SK-N-SH (cell line): ENCODE measurements around the gene G3BP1. TPM values are rescaled to one million over a fixed set of nuclear protein-coding genes. Genes with fewer than 3 reads are reported as not detected.

Source experiments
- CTCF ChIA-PET: fragments of 300-600, 350-600 bp; formaldehyde crosslinking; extraction: SDS; loops from one replicate; lab custom pipeline; 2021; lab: Yijun Ruan, JAX
- POLR2A ChIA-PET: fragments of 350-600 bp; sonication (Branson Sonifier 250); formaldehyde crosslinking; extraction: SDS; loops from one replicate; lab custom pipeline; 2020; ENCODE audit warnings: antibody characterized with exemption, inconsistent platforms; lab: Yijun Ruan, JAX
- DNase-seq: peaks from one replicate; pipeline ENCODE4 v3.0.0; 2012
- H2AFZ ChIP-seq: fragments of 200-600 bp; sonication (generic); 2 replicates; pipeline ENCODE4 v1.8.1; 2016; ENCODE audit warnings: antibody characterized with exemption, mild to moderate bottlenecking, low read depth
- H3F3A ChIP-seq: fragments of 200-600 bp; sonication (generic); replicated peaks from 2 replicates; pipeline ENCODE3; 2016; ENCODE audit warnings: antibody characterized with exemption, mild to moderate bottlenecking; ENCODE audit not compliant: insufficient read depth
- H3K27ac ChIP-seq, 2 experiments: fragments of 200-500 bp in 1 of 2; fragments of 200-600 bp in 1 of 2; sonication (Bioruptor generic) in 1 of 2; sonication (generic), shearing (Covaris generic) in 1 of 2; 2 replicates each; pipeline versions ENCODE4 v1.5.1 to v1.6.1; 2014 to 2016; ENCODE audit warnings: low read depth in 2 of 2, inconsistent platforms in 1 of 2, low read length in 1 of 2, mild to moderate bottlenecking in 1 of 2, mixed read lengths in 1 of 2
- H3K27me3 ChIP-seq: fragments of 200-600 bp; sonication (generic), shearing (Covaris generic); 2 replicates; pipeline ENCODE4 v1.6.1; 2016; ENCODE audit warnings: mixed run types; ENCODE audit not compliant: insufficient read depth
- H3K36me3 ChIP-seq, 2 experiments: fragments of 200-500 bp in 1 of 2; fragments of 200-600 bp in 1 of 2; sonication (Bioruptor generic) in 1 of 2; sonication (generic) in 1 of 2; replicated peaks in 1 of 2; 2 replicates each; pipeline versions ENCODE3 to v1.5.1; 2014 to 2016; ENCODE audit warnings: low read length in 1 of 2, mild to moderate bottlenecking in 1 of 2; ENCODE audit not compliant: insufficient read depth in 2 of 2, control insufficient read depth in 1 of 2
- H3K4me1 ChIP-seq, 2 experiments: fragments of 200-500 bp in 1 of 2; fragments of 200-600 bp in 1 of 2; sonication (Bioruptor generic) in 1 of 2; sonication (generic), shearing (Covaris generic) in 1 of 2; 2 replicates each; pipeline versions ENCODE4 v1.5.1 to v1.6.1; 2014 to 2016; ENCODE audit warnings: low read depth in 1 of 2, low read length in 1 of 2, mixed run types in 1 of 2; ENCODE audit not compliant: insufficient read depth in 2 of 2, control insufficient read depth in 1 of 2
- H3K4me2 ChIP-seq: fragments of 200-600 bp; sonication (generic), shearing (Covaris generic); 2 replicates; pipeline ENCODE4 v1.6.1; 2017; ENCODE audit warnings: mixed run types
- H3K4me3 ChIP-seq, 2 experiments: fragments of 200-500 bp in 1 of 2; fragments of 200-600 bp in 1 of 2; sonication (Bioruptor generic) in 1 of 2; sonication (generic), shearing (Covaris generic) in 1 of 2; 2 replicates each; pipeline versions ENCODE4 v1.5.1 to v1.8.1; 2014 to 2016; ENCODE audit warnings: low read depth in 2 of 2, inconsistent platforms in 1 of 2, low read length in 1 of 2, mild to moderate bottlenecking in 1 of 2, mixed read lengths in 1 of 2, moderate library complexity in 1 of 2
- H3K79me2 ChIP-seq: fragments of 200-600 bp; sonication (generic); 2 replicates; pipeline ENCODE4 v1.8.1; 2017; ENCODE audit warnings: mild to moderate bottlenecking; ENCODE audit not compliant: insufficient read depth
- H3K9ac ChIP-seq: fragments of 200-600 bp; sonication (generic); 2 replicates; pipeline ENCODE4 v1.6.1; 2017; ENCODE audit warnings: mixed run types
- H3K9me2 ChIP-seq: fragments of 200-600 bp; sonication (generic); 2 replicates; pipeline ENCODE4 v1.6.1; 2017; ENCODE audit warnings: mixed run types
- H3K9me3 ChIP-seq: fragments of 200-600 bp; sonication (generic); 2 replicates; pipeline ENCODE4 v1.6.1; 2017; ENCODE audit warnings: mixed run types, mild to moderate bottlenecking, moderate library complexity
- H4K20me1 ChIP-seq: fragments of 200-600 bp; sonication (generic); 2 replicates; pipeline ENCODE4 v1.6.1; 2017; ENCODE audit warnings: mild to moderate bottlenecking, mixed run types; ENCODE audit not compliant: insufficient read depth
- ELF1 ChIP-seq: IDR thresholded peaks from 2 replicates; pipeline ENCODE4 v1.4.0; 2012
- EZH2phosphoT487 ChIP-seq: fragments of 200-600 bp; sonication (generic); IDR thresholded peaks from 2 replicates; pipeline ENCODE4 v1.6.1; 2017; ENCODE audit warnings: low read depth, mixed run types, mild to moderate bottlenecking, antibody characterized with exemption, moderate library complexity, borderline replicate concordance
- GABPA ChIP-seq: IDR thresholded peaks from 2 replicates; pipeline ENCODE4 v1.4.0; 2012; ENCODE audit warnings: low read depth, mild to moderate bottlenecking
- MAX ChIP-seq: IDR thresholded peaks from 2 replicates; pipeline ENCODE4 v1.4.0; 2012; ENCODE audit warnings: low read depth
- PBX3 ChIP-seq: IDR thresholded peaks from 2 replicates; pipeline ENCODE4; 2012
- POLR2AphosphoS5 ChIP-seq: IDR thresholded peaks from 2 replicates; pipeline ENCODE4 v1.6.1; 2012; ENCODE audit warnings: low read depth, low read length
- RCOR1 ChIP-seq: fragments of 150-350 bp; IDR thresholded peaks from 2 replicates; pipeline ENCODE4 v1.6.1; 2017; ENCODE audit warnings: antibody characterized with exemption, low read length
- REST ChIP-seq: IDR thresholded peaks from 2 replicates; pipeline ENCODE4 v1.6.1; 2012; ENCODE audit warnings: mild to moderate bottlenecking, low read depth, low read length, moderate library complexity
- RFX5 ChIP-seq: IDR thresholded peaks from 2 replicates; pipeline ENCODE4 v1.6.1; 2012; ENCODE audit warnings: mild to moderate bottlenecking, improper control_type of control experiment, low read length
- SMC3 ChIP-seq: IDR thresholded peaks from 2 replicates; pipeline ENCODE4 v1.6.1; 2012; ENCODE audit warnings: low read depth, low read length, improper control_type of control experiment
- TAF1 ChIP-seq: IDR thresholded peaks from 2 replicates; pipeline ENCODE4 v1.6.1; 2012; ENCODE audit warnings: low read depth, mild to moderate bottlenecking, low read length, moderate library complexity, borderline replicate concordance
- TCF12 ChIP-seq: IDR thresholded peaks from 2 replicates; pipeline ENCODE4 v1.4.0; 2012
- USF2 ChIP-seq: fragments of 150-350 bp; IDR thresholded peaks from 2 replicates; pipeline ENCODE4 v1.6.1; 2017; ENCODE audit warnings: antibody characterized with exemption, low read length, low read depth, borderline replicate concordance
- YY1 ChIP-seq: IDR thresholded peaks from 2 replicates; pipeline ENCODE4 v1.4.0; 2012; ENCODE audit warnings: low read depth, mild to moderate bottlenecking
- WGBS: methylation state at CpG from one replicate; pipeline ENCODE4 v1.1.6; 2017; ENCODE audit warnings: low lambda C conversion rate; 5-methylcytosine and 5-hydroxymethylcytosine counted together
- polyA plus RNA-seq, 3 experiments: library from polyadenylated mRNA; depleted of rRNA; stranded (reverse); fragments of >200 nt; gene quantifications; 2 replicates each; pipeline ENCODE4 v1.2.3, GENCODE V29; 2012

G3BP1 gene
- polyA plus RNA-seq, 1 of the 3 experiments (the other 2 are of a cell fraction), result 21.7 TPM

- no peak overlapping the region for H3K4me2 ChIP-seq
- no peaks in the 10 kb centered on the region for H4K20me1 ChIP-seq
- CTCF ChIA-PET, result interaction anchor here (0.6 to 5.2 kb wide), 3 partner anchors 104 to 323 kb away, joined by 3 to 28 read pairs (median 5); partner anchors contain the start of gene GLRA1
- TF ChIP-seq GABPA, result no peak
- TF ChIP-seq POLR2AphosphoS5, result 0 out of 2 replicates have a peak, but pooled peaks have one; percentile 1
- no peaks in the 10 kb centered on the region for H3K79me2 ChIP-seq
- no peak overlapping the region for H3K4me3 ChIP-seq
- H3K9ac ChIP-seq, result no peak overlapping the region
- no peak overlapping the region for H2AFZ ChIP-seq
- POLR2A ChIA-PET, result no interaction called here
- no peaks in the 10 kb centered on the region for H3K9me2 ChIP-seq
- 94% methylated on average over 3 of the region's 3 CpGs for WGBS
- H3K27me3 ChIP-seq, result no peaks in the 10 kb centered on the region
- no peak for DNase-seq
- H3F3A ChIP-seq, result peaks cover 9% of the 10 kb centered on the region
- H3K36me3 ChIP-seq, result peaks cover 9 to 23% of the 10 kb centered on the region in 2 experiments
- H3K9me3 ChIP-seq, result no peaks in the 10 kb centered on the region
- H3K4me1 ChIP-seq, result no peaks in the 10 kb centered on the region; a peak in 1 of 4 replicates
- no peak overlapping the region for H3K27ac ChIP-seq
Observed at GRCh38 chr5:151820271-151820670, 48.5 kb downstream of the G3BP1 start.

GRCh38 chr5:151820903-151821302, 49.1 kb downstream of the G3BP1 start:
- POLR2A ChIA-PET, result no interaction called here
- no peak overlapping the region for H3K4me2 ChIP-seq
- H3K27ac ChIP-seq, result no peak overlapping the region
- no peaks in the 10 kb centered on the region for H4K20me1 ChIP-seq
- no peak for TF ChIP-seq RFX5
- no peak for TF ChIP-seq YY1
- no peak for TF ChIP-seq MAX
- no peak for TF ChIP-seq TAF1
- no peak for TF ChIP-seq RCOR1
- no peak for TF ChIP-seq ELF1
- no peak for TF ChIP-seq USF2
- no peak for TF ChIP-seq SMC3
- TF ChIP-seq EZH2phosphoT487, result no peak
- TF ChIP-seq TCF12, result no peak
- no peak for TF ChIP-seq REST
- no peak for TF ChIP-seq PBX3
- TF ChIP-seq POLR2AphosphoS5, result no peak
- TF ChIP-seq, all 33 proteins: peak for 0
- CTCF ChIA-PET, result interaction anchor here (0.6 to 5.2 kb wide), 2 partner anchors 135 to 322 kb away, joined by 3 to 28 read pairs; no protein-coding TSS in a partner anchor
- no peaks in the 10 kb centered on the region for H3K9me2 ChIP-seq
- no peak overlapping the region for H3K9ac ChIP-seq
- H3K4me3 ChIP-seq, result no peak overlapping the region
- peaks cover 9 to 19% of the 10 kb centered on the region in 2 experiments for H3K36me3 ChIP-seq
- DNase-seq, result no peak
- WGBS, result 96% methylated on average over 1 of the region's 1 CpG
- H2AFZ ChIP-seq, result no peak overlapping the region
- no peaks in the 10 kb centered on the region for H3K9me3 ChIP-seq
- H3K27me3 ChIP-seq, result no peaks in the 10 kb centered on the region
- H3K4me1 ChIP-seq, result peaks cover 0 to 3% of the 10 kb centered on the region in 2 experiments; a peak in 1 of 4 replicates
- H3K79me2 ChIP-seq, result no peaks in the 10 kb centered on the region
- H3F3A ChIP-seq, result peaks cover 9% of the 10 kb centered on the region
